ENCODE data around the gene ING3. TPM values are rescaled to one million over a fixed set of nuclear protein-coding genes. Genes with fewer than 3 reads are reported as not detected.

The ING3 gene
- total and polyA plus RNA-seq, 2 of the 8 experiments (the other 6 are each of a cell fraction or from before 2014, with no cell fraction given) = 6.0 to 17.7 TPM

DNA sequence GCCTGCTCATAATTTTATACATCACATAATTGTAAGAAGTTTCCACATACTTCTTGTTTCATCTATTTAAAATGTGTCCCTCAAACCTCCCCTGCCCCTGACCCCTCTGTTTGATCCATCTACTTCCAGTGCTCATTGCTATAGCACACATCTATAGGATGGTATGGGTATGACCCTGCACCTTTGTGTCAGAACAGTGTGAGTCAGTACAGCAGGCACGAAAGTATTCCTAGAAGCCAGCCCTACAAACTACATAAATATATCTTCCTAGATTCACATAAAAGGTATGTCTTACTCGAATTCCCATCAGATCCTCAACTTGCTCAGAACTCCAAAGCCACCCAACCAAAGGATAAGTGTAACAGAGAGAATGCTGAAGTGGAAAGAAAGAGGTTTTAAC, 25.7 kb upstream of the ING3 start (continued):
- TF ChIP-seq, protein P1, sequence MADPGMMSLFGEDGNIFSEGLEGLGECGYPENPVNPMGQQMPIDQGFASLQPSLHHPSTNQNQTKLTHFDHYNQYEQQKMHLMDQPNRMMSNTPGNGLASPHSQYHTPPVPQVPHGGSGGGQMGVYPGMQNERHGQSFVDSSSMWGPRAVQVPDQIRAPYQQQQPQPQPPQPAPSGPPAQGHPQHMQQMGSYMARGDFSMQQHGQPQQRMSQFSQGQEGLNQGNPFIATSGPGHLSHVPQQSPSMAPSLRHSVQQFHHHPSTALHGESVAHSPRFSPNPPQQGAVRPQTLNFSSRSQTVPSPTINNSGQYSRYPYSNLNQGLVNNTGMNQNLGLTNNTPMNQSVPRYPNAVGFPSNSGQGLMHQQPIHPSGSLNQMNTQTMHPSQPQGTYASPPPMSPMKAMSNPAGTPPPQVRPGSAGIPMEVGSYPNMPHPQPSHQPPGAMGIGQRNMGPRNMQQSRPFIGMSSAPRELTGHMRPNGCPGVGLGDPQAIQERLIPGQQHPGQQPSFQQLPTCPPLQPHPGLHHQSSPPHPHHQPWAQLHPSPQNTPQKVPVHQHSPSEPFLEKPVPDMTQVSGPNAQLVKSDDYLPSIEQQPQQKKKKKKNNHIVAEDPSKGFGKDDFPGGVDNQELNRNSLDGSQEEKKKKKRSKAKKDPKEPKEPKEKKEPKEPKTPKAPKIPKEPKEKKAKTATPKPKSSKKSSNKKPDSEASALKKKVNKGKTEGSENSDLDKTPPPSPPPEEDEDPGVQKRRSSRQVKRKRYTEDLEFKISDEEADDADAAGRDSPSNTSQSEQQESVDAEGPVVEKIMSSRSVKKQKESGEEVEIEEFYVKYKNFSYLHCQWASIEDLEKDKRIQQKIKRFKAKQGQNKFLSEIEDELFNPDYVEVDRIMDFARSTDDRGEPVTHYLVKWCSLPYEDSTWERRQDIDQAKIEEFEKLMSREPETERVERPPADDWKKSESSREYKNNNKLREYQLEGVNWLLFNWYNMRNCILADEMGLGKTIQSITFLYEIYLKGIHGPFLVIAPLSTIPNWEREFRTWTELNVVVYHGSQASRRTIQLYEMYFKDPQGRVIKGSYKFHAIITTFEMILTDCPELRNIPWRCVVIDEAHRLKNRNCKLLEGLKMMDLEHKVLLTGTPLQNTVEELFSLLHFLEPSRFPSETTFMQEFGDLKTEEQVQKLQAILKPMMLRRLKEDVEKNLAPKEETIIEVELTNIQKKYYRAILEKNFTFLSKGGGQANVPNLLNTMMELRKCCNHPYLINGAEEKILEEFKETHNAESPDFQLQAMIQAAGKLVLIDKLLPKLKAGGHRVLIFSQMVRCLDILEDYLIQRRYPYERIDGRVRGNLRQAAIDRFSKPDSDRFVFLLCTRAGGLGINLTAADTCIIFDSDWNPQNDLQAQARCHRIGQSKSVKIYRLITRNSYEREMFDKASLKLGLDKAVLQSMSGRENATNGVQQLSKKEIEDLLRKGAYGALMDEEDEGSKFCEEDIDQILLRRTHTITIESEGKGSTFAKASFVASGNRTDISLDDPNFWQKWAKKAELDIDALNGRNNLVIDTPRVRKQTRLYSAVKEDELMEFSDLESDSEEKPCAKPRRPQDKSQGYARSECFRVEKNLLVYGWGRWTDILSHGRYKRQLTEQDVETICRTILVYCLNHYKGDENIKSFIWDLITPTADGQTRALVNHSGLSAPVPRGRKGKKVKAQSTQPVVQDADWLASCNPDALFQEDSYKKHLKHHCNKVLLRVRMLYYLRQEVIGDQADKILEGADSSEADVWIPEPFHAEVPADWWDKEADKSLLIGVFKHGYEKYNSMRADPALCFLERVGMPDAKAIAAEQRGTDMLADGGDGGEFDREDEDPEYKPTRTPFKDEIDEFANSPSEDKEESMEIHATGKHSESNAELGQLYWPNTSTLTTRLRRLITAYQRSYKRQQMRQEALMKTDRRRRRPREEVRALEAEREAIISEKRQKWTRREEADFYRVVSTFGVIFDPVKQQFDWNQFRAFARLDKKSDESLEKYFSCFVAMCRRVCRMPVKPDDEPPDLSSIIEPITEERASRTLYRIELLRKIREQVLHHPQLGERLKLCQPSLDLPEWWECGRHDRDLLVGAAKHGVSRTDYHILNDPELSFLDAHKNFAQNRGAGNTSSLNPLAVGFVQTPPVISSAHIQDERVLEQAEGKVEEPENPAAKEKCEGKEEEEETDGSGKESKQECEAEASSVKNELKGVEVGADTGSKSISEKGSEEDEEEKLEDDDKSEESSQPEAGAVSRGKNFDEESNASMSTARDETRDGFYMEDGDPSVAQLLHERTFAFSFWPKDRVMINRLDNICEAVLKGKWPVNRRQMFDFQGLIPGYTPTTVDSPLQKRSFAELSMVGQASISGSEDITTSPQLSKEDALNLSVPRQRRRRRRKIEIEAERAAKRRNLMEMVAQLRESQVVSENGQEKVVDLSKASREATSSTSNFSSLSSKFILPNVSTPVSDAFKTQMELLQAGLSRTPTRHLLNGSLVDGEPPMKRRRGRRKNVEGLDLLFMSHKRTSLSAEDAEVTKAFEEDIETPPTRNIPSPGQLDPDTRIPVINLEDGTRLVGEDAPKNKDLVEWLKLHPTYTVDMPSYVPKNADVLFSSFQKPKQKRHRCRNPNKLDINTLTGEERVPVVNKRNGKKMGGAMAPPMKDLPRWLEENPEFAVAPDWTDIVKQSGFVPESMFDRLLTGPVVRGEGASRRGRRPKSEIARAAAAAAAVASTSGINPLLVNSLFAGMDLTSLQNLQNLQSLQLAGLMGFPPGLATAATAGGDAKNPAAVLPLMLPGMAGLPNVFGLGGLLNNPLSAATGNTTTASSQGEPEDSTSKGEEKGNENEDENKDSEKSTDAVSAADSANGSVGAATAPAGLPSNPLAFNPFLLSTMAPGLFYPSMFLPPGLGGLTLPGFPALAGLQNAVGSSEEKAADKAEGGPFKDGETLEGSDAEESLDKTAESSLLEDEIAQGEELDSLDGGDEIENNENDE (IDR thresholded peaks at IDR 0.05; ENCODE audit: insufficient replicate concordance, low read length) = no peak
- TF ChIP-seq NANOG (IDR thresholded peaks at IDR 0.05; ENCODE audit: insufficient read depth, low read depth, low read length, poor library complexity, severe bottlenecking) (no peak), CEBPB (IDR thresholded peaks at IDR 0.05; ENCODE audit: low read depth, low read length) (no peak), FOSL1 (IDR thresholded peaks at IDR 0.05; ENCODE audit: insufficient read depth, low read depth, low read length) (no peak), CHD1 (IDR thresholded peaks at IDR 0.05; ENCODE audit: low read depth, low read length) (no peak), HDAC6 (IDR thresholded peaks at IDR 0.05; ENCODE audit: low read depth, low read length) (no peak)
